Measurements from ENCODE around the gene B4GALT7. TPM values are rescaled to one million over a fixed set of nuclear protein-coding genes. Genes with fewer than 3 reads are reported as not detected.

Gene B4GALT7
- total RNA-seq, 3 donors from 2014 or later, result 35.5 to 40.5 (median 37.0) TPM

- Mint-ChIP-seq H3K4me1 (ENCODE audit: low read depth) (peaks cover 33% of the 10 kb centered on the region), H3K36me3 (ENCODE audit: insufficient read depth) (peaks cover 14% of the 10 kb centered on the region), H3K9me3 (no peaks in the 10 kb centered on the region), H3K4me3 (peak overlapping the region; percentile 89), H3K27me3 (ENCODE audit: low read depth) (no peaks in the 10 kb centered on the region)
- ATAC-seq (no peak), DNase-seq (no peak)
Observed at GRCh38 chr5:177601126-177601525, 1.2 kb downstream of the B4GALT7 start.

- no peaks in the 10 kb centered on the region for H3K9me3 Mint-ChIP-seq
- ATAC-seq, result no peak
- H3K4me3 Mint-ChIP-seq, result peak overlapping the region; percentile 89
- no peak for DNase-seq
- peaks cover 33% of the 10 kb centered on the region for H3K4me1 Mint-ChIP-seq (ENCODE audit: low read depth)
- peaks cover 7% of the 10 kb centered on the region for H3K36me3 Mint-ChIP-seq (ENCODE audit: insufficient read depth)
- no peaks in the 10 kb centered on the region for H3K27me3 Mint-ChIP-seq (ENCODE audit: low read depth)
Observed at GRCh38 chr5:177601577-177602457, 1.9 kb downstream of the B4GALT7 start.

- ATAC-seq (no peak), DNase-seq (no peak)
- no peaks in the 10 kb centered on the region for H3K9me3 Mint-ChIP-seq
- no peak overlapping the region for H3K4me3 Mint-ChIP-seq
- H3K27me3 Mint-ChIP-seq (ENCODE audit: low read depth), result no peaks in the 10 kb centered on the region
- peaks cover 35% of the 10 kb centered on the region for H3K4me1 Mint-ChIP-seq (ENCODE audit: low read depth)
- peaks cover 7% of the 10 kb centered on the region for H3K36me3 Mint-ChIP-seq (ENCODE audit: insufficient read depth)
Observed at GRCh38 chr5:177602458-177602830, 2.5 kb downstream of the B4GALT7 start.

- Mint-ChIP-seq H3K4me3 (no peak overlapping the region), H3K9me3 (no peaks in the 10 kb centered on the region), H3K4me1 (ENCODE audit: low read depth) (peaks cover 29% of the 10 kb centered on the region), H3K27me3 (ENCODE audit: low read depth) (no peaks in the 10 kb centered on the region), H3K36me3 (ENCODE audit: insufficient read depth) (peaks cover 4% of the 10 kb centered on the region)
- DNase-seq (no peak), ATAC-seq (no peak)
Observed at GRCh38 chr5:177603631-177604030, 3.7 kb downstream of the B4GALT7 start.

GRCh38 chr5:177604116-177604521 is 4.2 kb downstream of the B4GALT7 start:
- H3K4me1 Mint-ChIP-seq (ENCODE audit: low read depth), result peaks cover 25% of the 10 kb centered on the region

GRCh38 chr5:177604656-177605055 is 4.7 kb downstream of the B4GALT7 start:
- Mint-ChIP-seq H3K4me3 (no peak overlapping the region), H3K4me1 (ENCODE audit: low read depth) (peaks cover 22% of the 10 kb centered on the region), H3K9me3 (no peaks in the 10 kb centered on the region), H3K27me3 (ENCODE audit: low read depth) (no peaks in the 10 kb centered on the region), H3K36me3 (ENCODE audit: insufficient read depth) (peaks cover 4% of the 10 kb centered on the region)
- DNase-seq, result no peak
- no peak for ATAC-seq

More at GRCh38 chr5:177604116-177604521, 4.2 kb downstream of the B4GALT7 start:
- H3K4me3 Mint-ChIP-seq, result no peak overlapping the region
- peaks cover 4% of the 10 kb centered on the region for H3K36me3 Mint-ChIP-seq (ENCODE audit: insufficient read depth)
- DNase-seq, result no peak
- ATAC-seq, result no peak
- H3K27me3 Mint-ChIP-seq (ENCODE audit: low read depth), result no peaks in the 10 kb centered on the region
- no peaks in the 10 kb centered on the region for H3K9me3 Mint-ChIP-seq

- Mint-ChIP-seq H3K27me3 (ENCODE audit: low read depth) (no peaks in the 10 kb centered on the region), H3K4me3 (no peak overlapping the region), H3K36me3 (ENCODE audit: insufficient read depth) (peaks cover 4% of the 10 kb centered on the region), H3K4me1 (ENCODE audit: low read depth) (peaks cover 22% of the 10 kb centered on the region), H3K9me3 (no peaks in the 10 kb centered on the region)
- DNase-seq (no peak), ATAC-seq (no peak)
Observed at GRCh38 chr5:177605078-177605477, 5.1 kb downstream of the B4GALT7 start.

GRCh38 chr5:177605667-177606066 is 5.7 kb downstream of the B4GALT7 start:
- no peak overlapping the region for H3K4me3 Mint-ChIP-seq
- no peak for DNase-seq
- peaks cover 19% of the 10 kb centered on the region for H3K4me1 Mint-ChIP-seq (ENCODE audit: low read depth)
- no peaks in the 10 kb centered on the region for H3K9me3 Mint-ChIP-seq
- H3K27me3 Mint-ChIP-seq (ENCODE audit: low read depth), result no peaks in the 10 kb centered on the region
- no peak for ATAC-seq
- H3K36me3 Mint-ChIP-seq (ENCODE audit: insufficient read depth), result peaks cover 4% of the 10 kb centered on the region

- H3K27me3 Mint-ChIP-seq (ENCODE audit: low read depth), result no peaks in the 10 kb centered on the region
- DNase-seq (no peak), ATAC-seq (no peak)
- no peak overlapping the region for H3K4me3 Mint-ChIP-seq
- H3K36me3 Mint-ChIP-seq (ENCODE audit: insufficient read depth), result peaks cover 4% of the 10 kb centered on the region
- H3K9me3 Mint-ChIP-seq, result no peaks in the 10 kb centered on the region
- H3K4me1 Mint-ChIP-seq (ENCODE audit: low read depth), result peaks cover 12% of the 10 kb centered on the region
Observed at GRCh38 chr5:177606071-177607051, 6.4 kb downstream of the B4GALT7 start.

- H3K4me1 Mint-ChIP-seq (ENCODE audit: low read depth), result peaks cover 8% of the 10 kb centered on the region
- DNase-seq (no peak), ATAC-seq (peak in 1 of 2 donors; percentile 8)
- H3K27me3 Mint-ChIP-seq (ENCODE audit: low read depth), result no peaks in the 10 kb centered on the region
- no peak overlapping the region for H3K4me3 Mint-ChIP-seq
- no peaks in the 10 kb centered on the region for H3K9me3 Mint-ChIP-seq
- H3K36me3 Mint-ChIP-seq (ENCODE audit: insufficient read depth), result peaks cover 4% of the 10 kb centered on the region
Observed at GRCh38 chr5:177607115-177607451, 7.2 kb downstream of the B4GALT7 start.

GRCh38 chr5:177607452-177608192 is 7.7 kb downstream of the B4GALT7 start:
- DNase-seq, result peak; percentile 58
- H3K9me3 Mint-ChIP-seq, result no peaks in the 10 kb centered on the region
- no peak overlapping the region for H3K4me3 Mint-ChIP-seq
- peak; percentile 88 to 89 for ATAC-seq
- no peaks in the 10 kb centered on the region for H3K27me3 Mint-ChIP-seq (ENCODE audit: low read depth)
- peaks cover 8% of the 10 kb centered on the region for H3K4me1 Mint-ChIP-seq (ENCODE audit: low read depth)
- peaks cover 1% of the 10 kb centered on the region for H3K36me3 Mint-ChIP-seq (ENCODE audit: insufficient read depth)

- no peak for ATAC-seq
- no peaks in the 10 kb centered on the region for H3K27me3 Mint-ChIP-seq (ENCODE audit: low read depth)
- H3K4me1 Mint-ChIP-seq (ENCODE audit: low read depth), result peaks cover 6% of the 10 kb centered on the region
- no peak overlapping the region for H3K4me3 Mint-ChIP-seq
- DNase-seq, result no peak
- peaks cover 1% of the 10 kb centered on the region for H3K36me3 Mint-ChIP-seq (ENCODE audit: insufficient read depth)
- H3K9me3 Mint-ChIP-seq, result no peaks in the 10 kb centered on the region
Observed at GRCh38 chr5:177608243-177609075, 8.5 kb downstream of the B4GALT7 start.
